Bronchial epithelial cell (primary cell): ENCODE measurements around the gene PM20D1. TPM values are rescaled to one million over a fixed set of nuclear protein-coding genes. Genes with fewer than 3 reads are reported as not detected.
"Not testable (repeated sequence)": the region's sequence is repeated elsewhere in the genome, so short reads cannot be mapped to it uniquely, and the experiment has no call there.

Experiments used
- DNase-seq: peaks from one replicate; pipeline ENCODE4 v3.0.0-alpha.2; 2010; ENCODE audit warnings: low read depth
- FAIRE-seq: peaks from 2 replicates; lab custom pipeline; 2011; peaks lifted over from hg19 to GRCh38; lab: Jason Lieb, UNC
- H3K27me3 ChIP-seq: 2 replicates; pipeline ENCODE4 v1.5.1; 2011; ENCODE audit warnings: low read length; ENCODE audit not compliant: control insufficient read depth, insufficient read depth
- H3K36me3 ChIP-seq: 2 replicates; pipeline ENCODE4 v1.5.1; 2011; ENCODE audit warnings: low read length; ENCODE audit not compliant: control insufficient read depth, insufficient read depth
- H3K4me3 ChIP-seq: 2 replicates; pipeline ENCODE4 v1.5.1; 2011; ENCODE audit warnings: mild to moderate bottlenecking, low read depth, low read length, control low read depth
- CTCF ChIP-seq: IDR thresholded peaks from 2 replicates; pipeline ENCODE4 v1.5.1; 2011; ENCODE audit warnings: mild to moderate bottlenecking, moderate library complexity, low read length, control low read depth, inconsistent platforms; ENCODE audit not compliant: insufficient read depth, severe bottlenecking
- total RNA-seq: library from RNA; depleted of rRNA; stranded (reverse); fragments of >200 nt; gene quantifications from 2 replicates; pipeline ENCODE4 v1.2.1, GENCODE V29; 2014

Gene PM20D1
- total RNA-seq, 1 donor from 2014 or later: not detected

- Histone ChIP-seq H3K36me3 (no peaks in the 10 kb centered on the region), H3K4me3 (no peak overlapping the region), H3K27me3 (no peaks in the 10 kb centered on the region)
- DNase-seq (no peak), FAIRE-seq (no peak)
- TF ChIP-seq CTCF: no peak
Observed at GRCh38 chr1:205861540-205861939, 11.6 kb upstream of the PM20D1 start.

DNA sequence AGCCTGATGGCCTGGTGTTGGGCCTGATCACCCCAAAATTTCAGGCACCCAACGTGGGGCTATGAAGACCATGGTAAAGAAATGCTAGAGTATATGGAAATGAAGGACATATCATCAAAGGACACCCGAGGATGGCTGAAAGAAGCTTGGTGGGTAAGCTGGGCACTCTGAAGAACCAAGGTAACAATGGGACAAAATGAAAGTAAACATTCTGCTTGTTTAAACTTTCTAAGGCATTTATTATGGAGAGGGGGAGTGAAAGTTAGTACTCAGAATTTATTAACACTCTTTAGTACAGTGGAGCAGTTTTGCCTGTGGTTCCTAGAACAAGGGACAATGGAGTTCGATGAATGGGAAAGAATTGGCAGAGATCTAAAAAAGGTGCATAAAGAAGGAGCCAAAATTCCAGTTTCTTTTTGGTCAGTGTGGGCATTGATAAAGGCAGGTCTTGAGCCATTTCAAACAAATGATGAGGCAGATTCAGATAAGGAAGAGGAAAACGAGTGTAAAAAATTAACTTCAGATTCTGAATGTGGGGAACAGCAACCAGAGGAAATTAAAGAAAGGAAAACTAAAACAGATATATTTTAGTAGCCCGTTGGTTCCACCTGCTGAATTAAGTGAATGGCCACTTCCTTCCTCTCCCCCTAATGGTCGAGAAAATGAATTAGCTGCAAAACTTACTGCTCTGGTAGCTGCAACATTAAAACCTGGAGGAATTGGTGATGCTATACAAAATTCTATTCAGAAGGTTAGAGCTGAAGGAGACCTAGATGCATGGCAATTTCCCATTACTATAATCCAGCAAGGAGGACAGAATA, 8.4 kb upstream of the PM20D1 start:
- no peaks in the 10 kb centered on the region for H3K27me3 ChIP-seq
- no peak for DNase-seq
- H3K4me3 ChIP-seq: no peak overlapping the region
- H3K36me3 ChIP-seq: no peaks in the 10 kb centered on the region
- no peak for TF ChIP-seq CTCF
- no peak for FAIRE-seq

DNA sequence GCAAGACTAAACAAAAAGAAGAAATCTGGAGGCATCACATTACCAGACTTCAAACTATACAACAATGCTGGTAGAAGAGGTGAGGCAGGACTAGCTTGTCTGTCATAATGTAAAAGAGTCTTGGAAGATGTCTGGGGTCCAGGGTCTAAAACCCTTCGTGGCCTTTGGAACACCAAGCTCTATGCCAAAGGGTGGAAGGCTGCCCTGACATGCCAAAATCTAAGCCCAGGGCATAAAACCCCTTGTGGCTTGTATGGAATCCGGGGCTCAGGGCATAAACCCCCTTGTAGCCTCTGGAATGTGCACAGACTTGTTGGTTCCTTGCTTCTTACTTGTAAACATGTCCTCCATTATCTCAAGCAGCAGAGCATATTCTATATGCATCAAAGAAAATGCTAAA, 7.6 kb upstream of the PM20D1 start:
- DNase-seq, H3K36me3 ChIP-seq, H3K27me3 ChIP-seq, H3K4me3 ChIP-seq, FAIRE-seq: not testable (repeated sequence)

GRCh38 chr1:205856433-205856832, 6.5 kb upstream of the PM20D1 start:
- TF ChIP-seq CTCF: no peak
- no peak for DNase-seq
- H3K27me3 ChIP-seq: no peaks in the 10 kb centered on the region
- FAIRE-seq: no peak
- H3K4me3 ChIP-seq: no peak overlapping the region
- no peaks in the 10 kb centered on the region for H3K36me3 ChIP-seq

DNA sequence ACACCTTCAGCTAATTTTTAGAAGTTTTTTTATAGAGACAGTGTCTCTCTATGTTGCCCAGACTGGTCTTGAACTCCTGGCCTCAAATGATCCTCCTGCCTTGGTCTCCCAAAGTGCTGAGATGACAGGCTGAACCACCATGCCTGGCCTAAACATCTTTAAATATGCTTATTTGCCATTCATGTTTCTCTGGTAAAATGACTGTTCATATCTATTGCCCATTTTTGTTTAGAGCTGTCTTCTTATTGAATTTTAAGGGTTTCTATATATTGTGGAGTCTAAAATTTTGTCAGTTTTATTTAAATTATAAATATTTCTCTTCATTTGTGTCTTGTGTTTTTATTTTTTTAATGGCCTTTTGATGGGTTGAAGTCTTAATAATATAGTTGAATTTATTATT, 3.0 kb upstream of the PM20D1 start:
- no peak for FAIRE-seq
- Histone ChIP-seq H3K36me3 (no peaks in the 10 kb centered on the region), H3K4me3 (no peak overlapping the region), H3K27me3 (no peaks in the 10 kb centered on the region)
- DNase-seq: no peak
- no peak for TF ChIP-seq CTCF

DNA sequence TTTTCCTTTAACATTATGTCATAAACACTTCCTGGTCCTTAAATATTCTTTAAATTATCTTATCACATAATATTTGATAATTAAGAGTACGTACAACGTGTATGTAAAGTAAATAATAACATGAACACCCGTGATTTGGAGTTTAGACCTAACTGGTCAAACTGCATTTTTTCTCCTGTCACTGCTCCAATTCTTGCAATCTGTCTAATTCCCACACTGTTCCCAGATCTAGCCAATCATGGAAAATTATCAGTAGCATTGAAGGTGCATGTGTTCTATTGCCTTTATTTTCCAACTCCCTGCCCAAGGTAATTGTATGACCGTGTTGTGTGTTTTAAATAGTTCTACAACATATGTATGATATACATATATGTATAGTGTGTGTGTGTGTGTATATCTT, 2.1 kb upstream of the PM20D1 start:
- Histone ChIP-seq H3K27me3 (no peaks in the 10 kb centered on the region), H3K36me3 (no peaks in the 10 kb centered on the region), H3K4me3 (no peak overlapping the region)
- FAIRE-seq (no peak), DNase-seq (no peak)
- no peak for TF ChIP-seq CTCF
